Stimulated activated CD8-positive, alpha-beta memory T cell treated with anti-CD3 and anti-CD28 coated beads, Interleukin-15, amount 100 ng/mL, for 24 hours (primary cell): ENCODE results near the gene STXBP6.
"Not testable (repeated sequence)": the region's sequence is repeated elsewhere in the genome, so short reads cannot be mapped to it uniquely, and the experiment has no call there.

Experiments
- DNase-seq: peaks from one replicate; pipeline ENCODE4 v3.0.0-alpha.2; 2020; ENCODE audit warnings: low read depth

Gene STXBP6

DNA sequence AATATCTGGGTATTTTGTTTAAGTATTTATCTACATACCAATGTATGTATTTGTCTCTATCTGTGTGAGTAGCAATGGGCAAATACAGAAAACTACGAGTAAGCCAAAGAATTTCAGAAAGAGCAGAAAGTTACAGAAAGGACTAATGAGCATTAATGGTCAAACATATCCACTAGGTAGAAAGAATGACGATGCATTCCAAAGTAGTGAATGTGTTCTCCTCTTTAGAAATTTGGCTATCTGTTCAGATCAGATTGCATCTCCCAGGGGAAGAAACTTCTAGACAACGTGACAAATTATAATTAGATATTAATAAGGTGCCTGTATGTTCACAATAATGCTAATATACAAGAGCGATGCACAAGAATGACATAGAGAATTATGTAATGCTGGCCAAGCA, 221.5 kb downstream of the STXBP6 start:
- no peak for DNase-seq

DNA sequence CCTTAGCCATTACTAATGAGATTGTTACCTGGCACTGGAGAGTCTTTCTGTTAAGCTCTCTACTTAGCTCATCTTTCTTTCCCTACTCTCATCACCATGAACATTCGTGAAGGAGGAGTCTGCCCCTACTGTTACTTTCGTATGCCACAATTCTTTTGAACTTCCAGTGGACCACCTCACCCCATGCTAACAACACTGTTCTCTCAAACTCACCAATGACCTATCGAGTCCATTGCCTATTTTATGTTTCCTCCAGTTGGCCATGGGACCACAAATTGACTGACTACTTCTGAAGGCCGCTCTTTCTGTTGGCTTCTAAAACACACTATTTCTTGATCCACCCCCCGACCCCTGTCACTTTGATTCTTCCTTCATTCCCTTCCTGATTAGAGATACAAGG, 223.6 kb downstream of the STXBP6 start:
- DNase-seq = no peak

DNA sequence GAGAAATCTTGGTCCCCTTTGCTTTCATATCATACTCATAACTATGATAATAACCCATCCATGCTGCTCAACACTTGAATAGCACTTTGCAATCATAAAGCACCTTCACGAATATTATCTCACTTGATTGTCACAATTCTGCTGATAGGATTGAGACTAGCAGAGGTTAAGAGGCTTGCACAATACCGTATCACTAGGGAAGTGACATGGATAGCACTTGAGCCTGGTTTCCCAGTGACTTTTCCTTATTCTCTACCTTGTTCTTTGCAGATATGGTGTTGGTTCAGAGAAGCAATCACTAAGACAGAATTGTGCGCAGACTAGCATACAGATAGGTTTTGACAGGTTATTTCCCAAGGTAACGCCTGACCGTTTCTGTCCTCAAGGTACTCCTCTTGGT, 229.3 kb downstream of the STXBP6 start:
- no peak for DNase-seq

DNA sequence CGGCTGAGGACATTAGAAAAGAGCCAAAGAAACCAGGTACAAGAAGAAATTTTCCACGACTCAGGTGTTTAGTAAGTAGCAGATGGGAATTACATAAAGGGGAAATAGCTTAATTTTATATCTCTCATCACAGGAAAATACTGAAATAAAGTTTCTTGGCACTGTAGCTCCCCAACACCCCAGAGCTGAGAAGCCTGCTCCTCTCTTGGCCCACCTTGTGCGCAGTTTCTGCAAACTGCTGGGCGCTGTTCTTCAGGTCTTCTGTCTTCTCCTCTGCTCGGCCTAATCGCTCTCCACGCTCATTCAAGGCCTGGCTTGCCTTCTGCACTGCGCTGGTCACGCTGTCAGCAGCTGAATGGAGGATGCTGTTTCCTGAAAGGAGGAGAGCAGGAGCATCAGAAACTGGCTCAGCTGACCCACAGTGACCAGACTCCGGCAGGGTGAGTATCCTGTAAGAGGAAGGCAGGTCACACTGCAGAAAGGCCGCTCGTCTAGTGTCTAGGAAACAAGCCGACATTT, 231.1 kb downstream of the STXBP6 start:
- DNase-seq = no peak

DNA sequence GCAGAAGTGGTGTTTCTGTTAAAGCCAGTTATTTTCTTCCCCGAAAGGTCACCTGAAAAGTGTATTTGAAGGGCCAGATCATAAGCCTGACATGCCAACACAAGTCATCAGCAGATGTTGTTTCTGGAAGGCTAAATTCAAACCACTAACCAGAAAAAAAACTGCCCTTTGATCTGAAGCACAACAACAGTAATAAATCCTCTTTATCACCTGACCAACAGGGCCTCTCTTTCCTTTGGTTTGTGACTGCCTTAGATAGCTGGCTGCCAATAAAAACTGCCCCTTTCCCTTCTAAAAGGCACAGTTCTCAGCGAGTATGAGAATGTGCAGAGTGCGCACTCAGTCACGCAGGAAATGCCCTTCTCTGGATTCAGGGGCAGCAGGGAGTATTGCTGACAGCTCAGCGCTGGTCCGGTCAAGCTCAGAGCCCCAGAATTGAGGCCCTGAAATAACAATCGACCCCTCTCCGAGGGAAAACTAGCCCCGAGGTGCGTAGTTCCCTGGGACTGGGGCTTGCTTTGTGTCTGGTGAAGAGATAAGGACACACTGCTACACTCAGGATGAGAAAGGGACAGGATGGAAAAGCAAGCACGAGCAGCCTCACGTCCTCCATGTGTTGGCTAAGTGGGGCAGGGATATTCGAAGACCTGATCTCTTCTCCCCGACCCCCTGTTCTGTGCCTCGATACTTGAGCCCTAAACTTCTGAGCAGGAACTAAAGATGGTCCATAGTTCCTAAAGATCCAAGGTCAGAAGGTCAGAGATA, 231.7 kb downstream of the STXBP6 start:
- DNase-seq = no peak

DNA sequence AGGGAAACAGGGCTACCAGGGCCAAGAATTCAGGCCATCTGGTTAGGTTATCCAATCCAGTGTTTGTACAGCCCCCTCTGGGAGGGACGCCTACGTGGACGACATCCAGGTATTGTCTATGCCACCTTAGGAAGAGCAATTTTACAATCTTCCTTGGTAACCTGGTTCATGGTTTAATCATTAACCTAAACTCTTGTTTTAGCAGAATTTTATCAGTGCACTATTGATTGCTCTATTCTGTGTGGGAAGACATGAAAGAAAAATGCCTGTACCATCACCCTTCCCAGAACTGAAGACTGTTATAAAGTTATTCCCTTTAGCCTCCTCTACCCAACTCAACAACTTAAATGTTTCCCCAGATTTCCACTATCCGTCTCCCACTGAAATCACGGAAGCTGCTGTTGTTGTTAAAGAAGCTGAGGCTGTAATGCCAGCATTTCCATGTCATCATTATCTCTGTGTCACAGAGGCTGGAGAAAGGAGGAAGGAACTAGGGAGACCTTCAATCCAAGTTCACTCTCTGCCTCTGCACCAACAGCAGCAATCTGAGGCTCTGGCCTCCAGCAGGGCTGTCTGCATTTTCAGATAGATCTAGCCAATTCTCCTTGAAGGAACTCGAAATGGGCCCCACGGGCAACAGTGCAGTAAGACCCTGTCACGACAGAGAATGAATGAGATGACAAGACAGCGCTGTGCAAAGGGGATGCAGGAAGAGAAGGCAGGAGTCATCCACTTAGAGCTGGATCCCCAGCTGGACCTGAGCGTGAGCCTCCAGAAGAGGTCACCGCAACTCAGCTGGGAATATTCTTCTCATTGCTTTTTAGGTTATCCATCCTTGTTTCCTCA, 232.5 kb downstream of the STXBP6 start:
- DNase-seq = no peak

DNA sequence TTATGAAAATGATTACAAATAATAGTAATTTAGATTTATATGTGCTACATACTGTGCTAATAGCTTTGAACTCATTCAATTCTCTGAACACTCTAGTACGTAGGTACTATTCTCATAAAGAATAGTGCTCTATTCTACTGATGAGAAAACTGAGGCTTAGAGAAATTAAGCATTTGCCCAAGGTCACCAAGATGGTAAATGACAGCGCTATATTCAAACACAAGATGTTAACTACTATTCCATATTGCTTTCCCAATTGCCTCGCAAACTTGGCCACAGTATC, 233.1 kb downstream of the STXBP6 start:
- DNase-seq = no peak

DNA sequence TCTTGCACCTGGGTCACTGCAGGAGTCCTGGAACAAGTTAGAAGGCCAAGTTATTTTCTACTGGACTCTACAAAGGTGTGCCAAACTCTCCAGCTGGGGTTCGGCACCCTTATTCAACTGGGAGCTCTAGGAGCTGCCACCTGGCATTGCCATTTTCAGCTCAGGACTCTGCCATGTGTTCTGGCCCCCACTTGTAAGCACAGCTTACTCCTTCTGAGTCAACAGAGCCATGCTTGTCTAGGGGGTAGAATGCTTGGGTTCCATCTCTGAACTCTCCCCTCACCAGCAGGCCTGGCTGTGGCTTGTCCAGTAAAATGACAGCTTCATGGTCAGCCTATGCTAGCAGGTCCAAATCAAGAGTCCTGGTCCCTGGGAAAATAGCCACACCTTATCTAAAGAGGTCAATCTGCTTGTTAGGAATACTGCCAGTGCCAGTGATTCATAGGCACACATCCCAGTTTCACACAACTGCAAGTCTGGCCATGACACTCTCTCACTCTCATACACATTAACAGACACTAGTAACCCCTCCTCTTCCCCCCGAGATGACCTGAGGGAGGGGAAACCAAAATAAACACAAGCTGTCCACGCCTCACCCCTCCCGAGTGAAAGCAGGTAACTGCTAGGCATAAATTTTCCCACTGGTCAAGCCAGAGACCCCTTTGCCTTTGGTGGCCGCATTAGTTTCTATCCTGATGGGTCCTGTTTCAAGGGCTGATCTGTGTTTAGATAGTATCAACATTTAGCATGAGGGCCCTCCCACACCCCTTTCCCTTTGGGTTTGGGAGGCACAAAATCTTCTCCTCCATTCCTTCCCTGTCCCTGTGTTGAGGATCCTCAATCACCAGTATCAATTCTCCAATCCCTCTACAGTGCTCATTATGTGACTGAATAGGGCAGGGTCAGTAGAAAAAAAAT, 233.7 kb downstream of the STXBP6 start:
- no peak for DNase-seq

DNA sequence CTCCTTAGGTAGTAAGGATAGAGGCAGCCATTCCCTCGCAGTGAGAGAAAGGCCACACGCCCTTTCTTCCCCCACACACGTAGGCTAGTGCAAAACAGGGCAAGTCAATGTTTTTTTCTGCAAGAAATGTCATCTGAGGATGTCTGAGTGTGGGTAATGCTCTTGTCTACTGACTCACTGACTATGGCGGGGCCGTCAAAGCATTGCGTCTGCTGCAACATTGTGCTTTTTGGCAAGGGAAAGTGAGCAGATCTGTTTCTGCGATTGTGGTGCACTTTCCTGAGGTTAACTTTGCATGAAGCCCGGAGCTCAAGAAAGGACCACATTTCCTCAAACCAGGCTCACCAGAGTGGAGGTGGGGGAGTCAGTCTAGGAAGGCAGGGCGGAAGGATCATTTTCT, 234.4 kb downstream of the STXBP6 start:
- no peak for DNase-seq

DNA sequence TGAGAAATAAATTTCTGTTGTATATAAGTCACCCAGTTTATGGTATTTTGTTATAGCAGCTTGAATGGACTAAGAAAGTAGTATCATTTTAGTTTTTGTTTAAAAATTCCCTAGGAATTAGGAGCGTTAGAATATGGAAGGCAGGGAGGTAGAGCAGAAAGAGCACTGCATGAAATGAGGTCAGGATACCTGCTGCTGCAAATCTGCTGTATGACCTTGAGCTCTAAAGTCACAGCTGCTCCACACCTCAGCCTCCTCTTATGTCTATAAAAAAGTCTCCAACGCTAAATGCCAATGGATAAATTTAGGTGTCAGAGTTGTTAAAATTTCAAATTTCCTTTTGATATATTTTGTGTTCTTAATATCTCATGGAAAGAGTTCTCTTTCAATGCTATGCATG, 235.0 kb downstream of the STXBP6 start:
- DNase-seq = no peak

DNA sequence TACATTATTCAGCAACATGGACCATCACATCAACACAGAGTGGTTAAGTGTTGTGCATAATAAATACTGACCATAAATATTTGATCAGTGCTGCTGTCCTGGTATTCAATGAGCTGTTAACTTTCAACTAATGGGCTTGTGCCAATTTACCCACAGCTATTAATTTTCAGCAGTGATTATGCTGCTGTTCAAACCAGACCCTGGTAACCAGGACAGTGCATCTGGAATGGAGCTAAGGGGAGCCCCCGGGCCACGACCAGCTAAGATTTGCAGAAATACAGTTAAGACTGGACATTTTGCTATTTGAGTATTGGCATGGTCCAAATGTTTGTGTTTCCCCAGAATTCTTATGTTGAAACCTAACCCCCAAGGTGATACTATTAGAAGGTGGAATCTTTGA, 235.6 kb downstream of the STXBP6 start:
- no peak for DNase-seq

DNA sequence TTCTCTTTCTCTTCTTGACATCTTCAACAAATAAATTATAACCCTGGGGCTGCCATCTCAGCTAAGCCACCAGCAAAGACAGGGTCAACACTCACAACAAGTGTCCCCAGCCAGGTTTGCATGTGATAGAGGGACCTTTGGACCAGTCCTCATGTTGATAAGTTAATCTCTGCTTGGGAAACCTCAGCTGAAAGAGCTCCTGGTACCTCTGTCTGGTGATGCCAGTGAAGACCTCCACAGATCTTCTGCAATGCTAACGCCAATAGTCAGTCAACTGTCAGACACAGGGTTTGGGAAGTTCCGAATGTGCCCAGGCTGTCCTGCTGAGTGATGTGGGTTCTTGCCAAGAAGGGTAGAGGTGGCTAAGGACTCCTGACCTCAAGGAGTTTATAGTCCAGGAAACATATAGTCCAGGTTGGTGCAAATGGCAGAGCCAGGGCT, 236.1 kb downstream of the STXBP6 start:
- no peak for DNase-seq

DNA sequence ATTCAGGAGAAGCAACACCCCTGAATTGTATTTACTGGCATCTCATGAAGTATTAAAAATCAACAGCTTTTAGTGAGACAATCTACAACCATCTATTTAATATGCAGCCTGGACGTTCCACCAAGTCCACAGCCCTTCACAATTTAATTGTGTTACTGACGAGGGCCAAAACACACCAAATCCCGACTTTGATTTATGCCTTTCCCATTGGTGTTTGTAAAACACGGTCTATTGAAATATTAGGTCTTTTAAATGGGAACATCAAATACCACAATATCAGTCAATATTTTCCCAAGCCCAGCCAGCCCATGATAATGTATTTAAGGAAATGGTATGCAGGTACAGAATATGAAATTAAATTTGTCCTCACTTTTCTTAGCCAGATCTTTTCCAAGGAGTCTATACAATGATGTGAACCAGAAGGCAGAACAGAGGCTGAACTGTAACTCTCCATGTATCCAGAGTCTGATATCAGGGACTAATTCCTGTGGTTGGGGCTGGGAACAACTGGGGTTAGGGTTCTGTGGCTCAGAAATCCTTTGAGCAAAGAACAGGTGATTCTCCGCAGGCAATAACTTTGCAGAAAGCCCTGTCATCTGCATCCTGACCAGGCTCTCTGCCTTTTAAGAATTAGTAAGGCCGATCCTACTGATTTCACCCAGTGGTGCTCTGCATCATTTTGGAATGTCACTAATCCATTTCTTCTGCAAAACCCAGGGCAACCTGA, 236.7 kb downstream of the STXBP6 start:
- DNase-seq = no peak

DNA sequence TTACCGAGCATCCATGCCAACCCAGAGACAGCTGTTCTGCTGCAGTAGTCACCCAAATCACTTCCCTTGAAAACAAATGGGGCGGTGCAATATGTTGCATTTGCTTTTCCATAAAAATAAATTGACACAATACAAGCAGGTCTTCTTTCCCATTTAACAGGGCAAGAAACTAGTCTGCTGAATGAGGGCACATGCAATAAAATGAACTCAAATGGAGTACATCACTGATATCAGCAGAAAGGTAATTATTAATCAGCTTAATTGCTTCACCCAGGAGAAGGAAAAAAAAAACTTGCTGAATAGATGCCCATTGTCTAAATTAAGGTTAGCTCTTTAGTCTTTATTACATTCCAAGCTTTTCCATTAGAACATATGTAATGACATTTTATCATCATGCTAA, 240.8 kb downstream of the STXBP6 start:
- no peak for DNase-seq

DNA sequence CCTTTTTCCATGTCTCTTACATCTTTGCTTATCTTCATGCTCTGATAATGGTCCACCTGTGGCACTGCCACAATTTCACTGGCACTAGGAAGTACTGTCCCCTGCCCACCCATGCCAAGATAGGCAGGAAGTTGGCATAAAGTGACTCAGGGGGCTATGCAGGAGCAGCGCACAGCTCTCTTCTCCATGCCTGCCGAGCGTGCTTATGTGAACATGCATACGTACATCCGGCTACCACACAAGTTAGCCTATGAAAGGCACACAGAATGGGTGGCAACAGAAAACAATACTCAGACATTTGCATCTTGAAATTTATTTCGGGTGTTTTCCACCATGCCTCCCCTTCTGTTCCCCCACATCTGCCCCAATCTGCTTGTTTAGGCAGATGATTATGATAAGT, 241.5 kb downstream of the STXBP6 start:
- DNase-seq = no peak

DNA sequence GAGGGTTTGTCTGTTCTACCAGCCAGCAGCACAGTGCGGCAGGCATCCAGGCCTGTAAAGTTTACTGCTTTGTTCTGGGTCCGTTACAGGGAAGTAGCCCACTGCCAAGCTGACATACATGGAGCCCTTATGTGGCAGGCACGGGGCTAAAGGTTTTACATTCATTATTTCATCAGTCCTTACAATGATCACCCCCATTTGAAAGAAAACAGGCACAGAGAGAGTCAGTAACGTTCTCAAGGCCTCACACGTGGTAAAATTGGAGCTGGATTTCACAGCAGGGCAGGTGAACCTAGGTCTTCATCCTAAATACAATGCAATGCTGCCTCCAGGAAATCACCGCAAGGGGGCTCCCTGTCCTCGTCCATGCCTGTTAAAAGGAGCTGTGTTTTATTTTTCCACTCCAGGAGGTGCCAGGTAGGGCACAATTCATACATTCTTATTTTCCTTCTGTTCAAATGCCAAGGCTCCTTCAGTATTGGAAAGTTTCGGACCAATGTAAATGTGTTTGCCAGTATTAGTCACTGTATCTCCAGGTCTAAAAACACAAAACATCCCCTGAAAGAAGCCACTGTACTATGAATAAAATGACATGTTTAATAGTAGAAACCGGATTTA, 243.8 kb downstream of the STXBP6 start:
- DNase-seq = peak; percentile 4

DNA sequence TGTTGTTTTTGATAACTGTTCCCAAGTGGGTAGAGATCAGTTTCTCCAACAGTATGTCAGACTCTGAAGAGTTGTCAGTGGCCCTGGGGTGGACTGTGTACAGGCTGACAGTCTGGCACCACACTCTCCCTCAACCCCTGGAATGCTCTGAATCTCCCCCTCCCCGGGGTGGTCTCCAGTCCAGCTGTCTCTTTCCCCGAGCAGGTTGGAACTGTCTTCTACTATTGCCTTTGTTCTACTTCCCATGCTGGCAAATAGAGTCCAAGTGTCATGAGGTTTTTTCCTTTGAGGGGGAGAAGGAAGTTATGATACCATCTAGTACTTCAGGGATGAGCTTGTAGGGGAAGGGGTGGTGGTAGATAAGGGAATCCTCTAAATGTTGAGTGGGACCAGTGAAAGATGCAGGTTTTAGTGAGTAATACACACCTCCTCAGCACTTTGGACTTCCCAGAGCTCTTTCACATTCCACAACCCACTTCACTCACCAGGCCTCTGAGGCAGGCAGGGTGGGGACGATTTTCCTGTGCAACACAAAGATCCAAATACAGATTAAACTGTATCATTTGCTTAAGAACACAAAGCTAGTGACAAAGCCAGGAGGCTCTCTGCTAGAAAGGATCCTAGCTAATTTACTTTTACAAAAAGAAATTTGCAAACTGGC, 245.3 kb downstream of the STXBP6 start:
- DNase-seq = no peak

DNA sequence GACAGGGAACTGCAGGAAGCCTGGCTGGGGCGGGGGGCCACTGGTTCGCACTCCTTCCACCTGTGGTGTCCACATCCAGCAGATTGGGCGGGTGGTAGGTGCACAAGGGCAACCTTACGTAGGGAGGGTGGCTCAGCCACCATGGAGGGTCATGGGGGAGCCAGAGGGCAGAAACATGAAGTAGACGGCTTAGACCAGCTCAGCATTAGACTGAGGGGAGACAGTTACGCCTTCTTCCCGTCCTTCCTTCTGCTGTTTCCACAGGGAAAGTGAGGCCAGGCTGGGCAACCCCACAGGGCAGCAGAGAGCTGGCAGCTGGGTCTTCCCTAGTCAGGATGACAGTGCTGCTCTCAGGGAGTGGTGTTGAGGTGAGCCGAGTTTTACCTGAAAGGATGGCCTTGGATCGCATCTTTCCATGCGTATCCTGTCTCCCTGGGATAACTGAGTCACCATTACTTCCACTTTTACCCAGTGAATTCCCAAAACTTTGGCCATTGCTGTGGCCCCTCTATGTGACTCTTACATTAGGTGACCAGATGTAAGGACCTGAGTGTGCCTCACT, 245.9 kb downstream of the STXBP6 start:
- no peak for DNase-seq

DNA sequence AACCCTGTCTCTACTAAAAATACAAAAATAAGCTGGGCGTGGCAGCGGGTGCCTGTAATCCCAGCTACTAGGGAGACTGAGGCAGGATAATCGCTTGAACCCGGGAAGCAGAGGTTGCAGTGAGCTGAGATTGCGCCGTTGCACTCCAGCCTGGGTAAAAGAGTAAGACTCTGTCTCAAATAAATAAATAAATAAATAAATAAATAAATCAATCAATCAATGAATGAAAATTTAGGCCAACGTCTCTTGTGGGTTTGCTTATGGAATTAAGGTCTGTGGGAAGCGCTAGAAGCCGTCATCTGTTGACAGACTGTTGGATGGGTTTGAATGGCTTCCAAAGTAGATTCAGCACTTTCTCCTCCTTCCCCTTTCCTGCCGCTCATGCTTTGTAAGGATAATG, 246.5 kb downstream of the STXBP6 start:
- DNase-seq = not testable (repeated sequence)

DNA sequence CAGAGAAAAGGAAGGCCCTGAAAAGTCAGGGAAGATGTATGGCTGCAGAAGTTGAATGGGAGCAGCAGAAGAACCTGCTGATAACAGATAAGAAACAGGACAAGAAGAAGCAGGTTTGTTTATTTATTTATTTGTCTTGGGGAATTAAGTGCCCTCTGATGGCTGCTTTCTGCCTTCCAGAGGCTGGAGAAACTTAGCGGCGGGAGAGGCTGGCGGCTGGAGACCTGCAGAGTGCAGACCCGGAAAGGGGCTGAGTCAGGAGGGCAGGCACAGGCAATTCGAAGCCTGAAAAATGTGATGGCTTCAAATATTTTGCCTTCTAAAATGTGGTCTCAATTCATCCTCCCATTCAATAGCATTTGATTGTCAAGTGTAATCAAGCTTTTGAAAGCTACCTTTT, 247.7 kb downstream of the STXBP6 start:
- DNase-seq = no peak
